Fibroblast of villous mesenchyme (primary cell): ENCODE measurements around the gene MKKS. TPM values are rescaled to one million over a fixed set of nuclear protein-coding genes. Genes with fewer than 3 reads are reported as not detected.
A peak's percentile ranks its signal among the peaks of the same experiment; 100 is the strongest.

Experiments
- DNase-seq: peaks from one replicate; pipeline ENCODE4 v3.0.0-alpha.2; 2010; ENCODE audit warnings: low read depth
- H3K4me3 ChIP-seq: 2 replicates; pipeline ENCODE4 v1.5.1; 2011; ENCODE audit warnings: low read depth, mild to moderate bottlenecking, low read length
- total RNA-seq: library from RNA; depleted of rRNA; stranded (reverse); fragments of >200 nt; gene quantifications from 2 replicates; pipeline ENCODE4 v1.2.3, GENCODE V29; 2012
- TF ChIP-seq, protein P1 (sequence below): IDR thresholded peaks from 2 replicates; pipeline ENCODE4 v1.5.1; 2012; ENCODE audit warnings: low read depth, mild to moderate bottlenecking, low read length; ENCODE audit not compliant: insufficient read depth

The MKKS gene
- total RNA-seq, 1 donor, result 9.1 TPM

DNA sequence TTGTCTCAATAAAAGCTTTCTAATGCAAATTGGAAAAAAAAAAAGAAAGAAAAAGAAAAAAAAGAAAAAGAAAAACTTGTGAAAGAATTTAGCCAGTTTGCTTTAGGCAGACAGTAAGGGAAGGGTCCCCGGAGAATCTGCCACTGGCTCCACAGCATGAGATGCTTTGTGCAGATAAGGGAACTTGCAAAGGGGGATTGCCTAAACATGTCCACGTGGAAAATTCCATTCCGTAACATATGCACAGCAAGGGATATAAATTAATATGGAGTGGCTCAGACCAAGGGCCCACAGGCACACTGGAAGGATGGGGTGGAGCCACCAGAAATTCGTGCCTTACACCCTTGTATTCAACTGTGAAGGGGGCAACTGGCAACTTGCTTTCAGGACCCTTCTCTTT is 45.4 kb downstream of the MKKS start:
- TF ChIP-seq, protein P1, sequence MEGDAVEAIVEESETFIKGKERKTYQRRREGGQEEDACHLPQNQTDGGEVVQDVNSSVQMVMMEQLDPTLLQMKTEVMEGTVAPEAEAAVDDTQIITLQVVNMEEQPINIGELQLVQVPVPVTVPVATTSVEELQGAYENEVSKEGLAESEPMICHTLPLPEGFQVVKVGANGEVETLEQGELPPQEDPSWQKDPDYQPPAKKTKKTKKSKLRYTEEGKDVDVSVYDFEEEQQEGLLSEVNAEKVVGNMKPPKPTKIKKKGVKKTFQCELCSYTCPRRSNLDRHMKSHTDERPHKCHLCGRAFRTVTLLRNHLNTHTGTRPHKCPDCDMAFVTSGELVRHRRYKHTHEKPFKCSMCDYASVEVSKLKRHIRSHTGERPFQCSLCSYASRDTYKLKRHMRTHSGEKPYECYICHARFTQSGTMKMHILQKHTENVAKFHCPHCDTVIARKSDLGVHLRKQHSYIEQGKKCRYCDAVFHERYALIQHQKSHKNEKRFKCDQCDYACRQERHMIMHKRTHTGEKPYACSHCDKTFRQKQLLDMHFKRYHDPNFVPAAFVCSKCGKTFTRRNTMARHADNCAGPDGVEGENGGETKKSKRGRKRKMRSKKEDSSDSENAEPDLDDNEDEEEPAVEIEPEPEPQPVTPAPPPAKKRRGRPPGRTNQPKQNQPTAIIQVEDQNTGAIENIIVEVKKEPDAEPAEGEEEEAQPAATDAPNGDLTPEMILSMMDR, result no peak
- DNase-seq, result peak; percentile 18
- no peak overlapping the region for H3K4me3 ChIP-seq

DNA sequence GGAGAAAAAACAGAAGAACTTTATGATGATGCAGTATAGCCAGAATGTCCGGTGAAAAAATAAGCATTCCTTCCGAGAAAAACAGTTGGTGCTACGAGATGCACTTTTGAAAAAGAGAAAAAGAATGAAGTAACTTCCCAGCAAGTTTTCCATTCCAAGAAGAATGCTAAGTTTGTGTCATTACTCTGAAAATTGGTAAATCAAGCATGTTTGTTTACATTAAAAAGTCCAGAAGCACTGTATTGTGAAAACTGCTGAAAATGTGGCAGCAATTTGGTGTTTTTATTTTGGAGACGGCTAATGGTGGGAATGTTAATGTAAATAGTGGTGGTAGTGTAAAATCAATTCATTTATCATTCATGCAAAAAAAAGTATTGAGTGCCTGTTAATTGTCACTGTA is 46.3 kb downstream of the MKKS start:
- DNase-seq, result peak; percentile 42
- TF ChIP-seq, protein P1, result no peak
- H3K4me3 ChIP-seq, result no peak overlapping the region

DNA sequence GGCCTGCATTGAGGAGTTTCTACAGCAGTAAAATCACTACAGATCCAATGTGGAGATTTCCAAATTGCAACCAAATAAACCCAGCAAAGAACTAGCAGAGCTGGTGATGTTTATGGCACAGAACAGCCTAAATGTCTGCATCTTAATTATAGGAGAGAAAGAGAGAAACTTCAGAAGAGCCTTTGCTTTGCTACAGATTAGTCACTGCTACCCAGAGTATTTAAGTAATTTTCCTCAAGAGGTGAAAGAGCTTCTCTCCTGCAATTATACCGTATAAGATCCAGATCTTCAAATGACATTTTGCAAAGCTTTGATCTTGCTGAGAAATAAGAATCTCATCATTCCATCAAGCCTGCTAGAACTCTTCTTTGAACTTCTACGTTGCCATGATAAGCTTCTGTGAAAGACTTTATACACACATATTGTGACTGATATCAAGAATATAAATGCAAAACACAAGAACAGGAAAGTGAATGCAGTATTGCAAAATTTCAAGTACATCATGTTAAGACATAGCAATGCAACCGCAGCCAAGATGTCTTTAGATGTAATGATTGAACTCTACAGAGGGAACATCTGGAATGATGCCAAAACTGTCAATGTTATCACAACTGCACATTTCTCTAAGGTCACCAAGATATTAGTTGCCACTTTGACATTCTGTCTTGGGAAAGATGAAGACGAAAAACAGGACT is 48.0 kb downstream of the MKKS start:
- TF ChIP-seq, protein P1, result no peak
- H3K4me3 ChIP-seq, result no peak overlapping the region
- peak; percentile 46 for DNase-seq

DNA sequence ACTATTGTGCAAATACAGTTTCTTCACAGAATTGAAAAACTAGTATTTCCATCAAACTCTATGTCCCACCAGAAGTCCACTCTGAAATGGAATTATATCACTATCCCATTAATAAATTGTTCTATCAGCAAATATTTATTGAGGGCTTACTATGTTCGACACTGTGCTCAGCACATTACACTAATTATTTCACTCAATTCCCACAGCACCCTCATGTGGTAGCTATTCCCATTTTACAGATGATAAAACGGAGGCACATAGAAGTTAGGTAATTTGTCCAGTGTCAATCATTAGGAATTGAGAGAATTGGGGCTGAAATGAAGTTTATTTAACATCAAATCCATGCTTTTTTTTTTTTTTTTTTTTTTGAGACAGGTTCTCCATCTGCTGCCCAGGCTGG is 52.5 kb downstream of the MKKS start:
- DNase-seq, result no peak
- TF ChIP-seq, protein P1, result no peak
- H3K4me3 ChIP-seq, result no peak overlapping the region

DNA sequence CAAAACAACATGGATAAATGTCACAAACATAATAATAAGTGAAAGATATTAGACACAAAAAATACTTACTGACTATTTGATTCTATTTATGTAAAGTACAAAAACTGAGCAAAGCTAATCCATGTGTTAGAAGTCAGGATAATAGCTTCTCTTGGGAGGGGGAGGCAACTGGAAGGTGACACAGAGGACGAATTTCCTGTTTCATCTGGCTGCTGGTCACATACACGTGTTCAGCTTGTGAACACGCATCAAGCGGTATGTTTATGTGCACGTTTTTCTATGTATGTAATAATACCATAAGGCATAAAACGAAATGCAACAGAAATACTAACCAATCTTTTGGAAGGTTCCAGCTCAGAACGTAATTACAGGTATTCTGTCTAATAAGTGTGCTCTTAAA is 54.3 kb downstream of the MKKS start:
- no peak overlapping the region for H3K4me3 ChIP-seq
- no peak for DNase-seq
- TF ChIP-seq, protein P1, result no peak

DNA sequence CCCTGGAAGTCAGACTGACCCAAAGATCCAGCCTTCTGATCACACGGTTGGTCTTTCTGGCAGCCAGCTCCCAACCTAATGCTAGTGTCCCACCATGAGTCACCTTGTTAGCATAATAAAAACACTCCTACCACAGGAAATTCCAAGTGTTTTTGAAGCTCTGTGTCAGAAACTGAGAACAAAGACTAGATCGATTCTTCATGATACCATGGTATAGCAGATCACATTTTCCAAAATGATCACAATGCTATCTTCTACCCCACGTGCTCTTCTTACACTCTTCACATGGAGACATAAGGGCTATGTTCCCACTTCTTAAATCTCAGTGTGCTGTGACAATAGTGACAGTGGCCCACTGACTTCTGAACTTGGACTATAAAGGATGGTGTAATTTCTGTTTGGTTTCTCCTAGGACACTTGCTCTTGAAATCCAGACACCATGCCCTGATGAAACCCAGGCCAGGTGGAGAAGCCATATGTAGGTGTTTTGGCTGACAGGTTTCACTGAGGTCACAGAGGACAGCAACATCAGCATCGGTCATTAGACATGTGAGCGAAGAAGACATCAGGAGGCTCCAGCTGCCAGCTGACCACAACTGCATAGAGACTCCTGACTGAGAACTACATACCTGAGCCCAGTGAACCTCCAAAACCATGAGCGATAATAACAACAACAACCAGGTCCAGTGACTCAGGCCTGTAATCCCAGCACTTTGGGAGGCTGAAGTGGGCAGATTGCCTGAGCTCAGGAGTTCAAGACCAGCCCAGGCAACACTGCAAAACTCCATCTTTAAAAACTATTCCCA is 57.5 kb downstream of the MKKS start:
- H3K4me3 ChIP-seq, result no peak overlapping the region
- peak; percentile 42 for DNase-seq
- TF ChIP-seq, protein P1, result no peak
